ENCODE results near the gene NDUFA6. TPM values are rescaled to one million over a fixed set of nuclear protein-coding genes. Genes with fewer than 3 reads are reported as not detected.

Gene NDUFA6
- total and polyA plus RNA-seq, 2 of the 13 experiments (the other 11 are each of a cell fraction or from before 2014, with no cell fraction given) = 68.5 to 87.8 TPM

DNA sequence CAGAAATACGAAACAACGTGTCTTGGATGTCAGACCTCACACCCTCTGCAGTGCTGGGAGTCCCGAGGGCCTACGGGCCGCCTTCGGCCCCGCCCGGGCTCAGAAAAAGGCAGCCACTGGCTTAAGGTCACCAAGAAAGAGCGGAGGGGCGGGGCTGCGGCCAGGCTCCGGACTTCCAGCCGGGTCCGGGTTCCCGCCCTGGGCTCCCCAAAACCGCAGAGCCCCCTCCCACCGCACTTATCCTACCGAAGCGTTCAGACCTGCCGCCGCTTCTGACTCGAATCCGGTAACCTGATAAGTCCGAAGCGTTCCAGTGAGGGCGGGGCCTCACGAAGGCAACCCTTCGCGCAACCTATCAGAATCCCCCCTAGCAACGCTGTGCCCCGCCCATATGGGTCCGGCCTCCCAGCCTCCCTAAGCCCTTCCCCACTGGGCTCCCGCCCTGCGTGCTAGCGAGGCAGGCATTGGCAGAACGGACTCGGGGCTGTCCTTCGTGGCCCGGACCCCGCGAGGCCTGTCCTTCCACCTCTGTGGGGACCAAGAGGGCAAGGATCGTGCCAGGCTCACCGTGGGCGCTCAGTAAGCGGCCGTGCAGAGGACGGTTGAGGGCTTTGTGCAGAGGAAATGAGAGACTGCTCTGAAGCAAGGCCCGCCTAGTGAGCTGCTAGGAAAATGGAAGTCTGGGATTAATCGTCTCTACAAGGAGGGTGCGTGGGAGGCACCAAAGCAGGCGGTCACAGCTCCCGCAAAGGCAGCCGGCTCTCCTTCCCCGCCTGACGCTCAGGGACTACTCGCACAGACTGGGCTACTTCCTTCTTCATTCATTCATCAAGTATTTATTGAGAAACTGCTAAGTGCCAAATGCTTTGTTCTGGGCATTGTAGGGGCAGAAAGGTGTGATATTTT is 19.8 kb downstream of the NDUFA6 start, which contains the start of gene NAGA (continued):
- TF ChIP-seq ZNF703 (CRISPR knock-in tag; IDR thresholded peaks at IDR 0.05; ENCODE audit: borderline replicate concordance) (no peak), ZKSCAN5 (CRISPR knock-in tag; IDR thresholded peaks at IDR 0.05) (no peak; the same call in 1 of the 2 replicates), FOXA1 (IDR thresholded peaks at IDR 0.05) (no peak), FOXA1 (CRISPR knock-in tag; IDR thresholded peaks at IDR 0.05) (no peak), ZNF367 (CRISPR knock-in tag; IDR thresholded peaks at IDR 0.05; ENCODE audit: borderline replicate concordance) (no peak; the same call in 1 of the 2 replicates), ZNF260 (CRISPR knock-in tag; IDR thresholded peaks at IDR 0.05; ENCODE audit: borderline replicate concordance, low read depth) (no peak), MED8 (CRISPR knock-in tag; IDR thresholded peaks at IDR 0.05; ENCODE audit: insufficient replicate concordance) (peak; percentile 68), ZNF446 (CRISPR knock-in tag; IDR thresholded peaks at IDR 0.05) (no peak; the same call in 1 of the 2 replicates), ZNF274 (CRISPR knock-in tag; IDR thresholded peaks at IDR 0.05) (peak; percentile 89), ZNF572 (CRISPR knock-in tag; IDR thresholded peaks at IDR 0.05) (peak; percentile 59; the same call in 1 of the 2 replicates)
- TF ChIP-seq, protein P1, sequence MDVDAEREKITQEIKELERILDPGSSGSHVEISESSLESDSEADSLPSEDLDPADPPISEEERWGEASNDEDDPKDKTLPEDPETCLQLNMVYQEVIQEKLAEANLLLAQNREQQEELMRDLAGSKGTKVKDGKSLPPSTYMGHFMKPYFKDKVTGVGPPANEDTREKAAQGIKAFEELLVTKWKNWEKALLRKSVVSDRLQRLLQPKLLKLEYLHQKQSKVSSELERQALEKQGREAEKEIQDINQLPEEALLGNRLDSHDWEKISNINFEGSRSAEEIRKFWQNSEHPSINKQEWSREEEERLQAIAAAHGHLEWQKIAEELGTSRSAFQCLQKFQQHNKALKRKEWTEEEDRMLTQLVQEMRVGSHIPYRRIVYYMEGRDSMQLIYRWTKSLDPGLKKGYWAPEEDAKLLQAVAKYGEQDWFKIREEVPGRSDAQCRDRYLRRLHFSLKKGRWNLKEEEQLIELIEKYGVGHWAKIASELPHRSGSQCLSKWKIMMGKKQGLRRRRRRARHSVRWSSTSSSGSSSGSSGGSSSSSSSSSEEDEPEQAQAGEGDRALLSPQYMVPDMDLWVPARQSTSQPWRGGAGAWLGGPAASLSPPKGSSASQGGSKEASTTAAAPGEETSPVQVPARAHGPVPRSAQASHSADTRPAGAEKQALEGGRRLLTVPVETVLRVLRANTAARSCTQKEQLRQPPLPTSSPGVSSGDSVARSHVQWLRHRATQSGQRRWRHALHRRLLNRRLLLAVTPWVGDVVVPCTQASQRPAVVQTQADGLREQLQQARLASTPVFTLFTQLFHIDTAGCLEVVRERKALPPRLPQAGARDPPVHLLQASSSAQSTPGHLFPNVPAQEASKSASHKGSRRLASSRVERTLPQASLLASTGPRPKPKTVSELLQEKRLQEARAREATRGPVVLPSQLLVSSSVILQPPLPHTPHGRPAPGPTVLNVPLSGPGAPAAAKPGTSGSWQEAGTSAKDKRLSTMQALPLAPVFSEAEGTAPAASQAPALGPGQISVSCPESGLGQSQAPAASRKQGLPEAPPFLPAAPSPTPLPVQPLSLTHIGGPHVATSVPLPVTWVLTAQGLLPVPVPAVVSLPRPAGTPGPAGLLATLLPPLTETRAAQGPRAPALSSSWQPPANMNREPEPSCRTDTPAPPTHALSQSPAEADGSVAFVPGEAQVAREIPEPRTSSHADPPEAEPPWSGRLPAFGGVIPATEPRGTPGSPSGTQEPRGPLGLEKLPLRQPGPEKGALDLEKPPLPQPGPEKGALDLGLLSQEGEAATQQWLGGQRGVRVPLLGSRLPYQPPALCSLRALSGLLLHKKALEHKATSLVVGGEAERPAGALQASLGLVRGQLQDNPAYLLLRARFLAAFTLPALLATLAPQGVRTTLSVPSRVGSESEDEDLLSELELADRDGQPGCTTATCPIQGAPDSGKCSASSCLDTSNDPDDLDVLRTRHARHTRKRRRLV (CRISPR knock-in tag; IDR thresholded peaks at IDR 0.05) = peak; percentile 68; the same call in 1 of the 2 replicates
- TF ChIP-seq, protein P2, sequence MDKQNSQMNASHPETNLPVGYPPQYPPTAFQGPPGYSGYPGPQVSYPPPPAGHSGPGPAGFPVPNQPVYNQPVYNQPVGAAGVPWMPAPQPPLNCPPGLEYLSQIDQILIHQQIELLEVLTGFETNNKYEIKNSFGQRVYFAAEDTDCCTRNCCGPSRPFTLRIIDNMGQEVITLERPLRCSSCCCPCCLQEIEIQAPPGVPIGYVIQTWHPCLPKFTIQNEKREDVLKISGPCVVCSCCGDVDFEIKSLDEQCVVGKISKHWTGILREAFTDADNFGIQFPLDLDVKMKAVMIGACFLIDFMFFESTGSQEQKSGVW (CRISPR knock-in tag; IDR thresholded peaks at IDR 0.05; ENCODE audit: borderline replicate concordance) = no peak
- TF ChIP-seq, protein P3, sequence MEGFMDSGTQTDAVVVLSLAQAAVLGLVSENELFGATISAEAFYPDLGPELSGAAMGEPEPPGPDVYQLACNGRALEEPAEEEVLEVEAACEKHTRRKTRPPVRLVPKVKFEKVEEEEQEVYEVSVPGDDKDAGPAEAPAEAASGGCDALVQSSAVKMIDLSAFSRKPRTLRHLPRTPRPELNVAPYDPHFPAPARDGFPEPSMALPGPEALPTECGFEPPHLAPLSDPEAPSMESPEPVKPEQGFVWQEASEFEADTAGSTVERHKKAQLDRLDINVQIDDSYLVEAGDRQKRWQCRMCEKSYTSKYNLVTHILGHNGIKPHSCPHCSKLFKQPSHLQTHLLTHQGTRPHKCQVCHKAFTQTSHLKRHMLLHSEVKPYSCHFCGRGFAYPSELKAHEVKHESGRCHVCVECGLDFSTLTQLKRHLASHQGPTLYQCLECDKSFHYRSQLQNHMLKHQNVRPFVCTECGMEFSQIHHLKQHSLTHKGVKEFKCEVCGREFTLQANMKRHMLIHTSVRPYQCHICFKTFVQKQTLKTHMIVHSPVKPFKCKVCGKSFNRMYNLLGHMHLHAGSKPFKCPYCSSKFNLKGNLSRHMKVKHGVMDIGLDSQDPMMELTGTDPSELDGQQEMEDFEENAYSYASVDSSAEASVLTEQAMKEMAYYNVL (CRISPR knock-in tag; IDR thresholded peaks at IDR 0.05; ENCODE audit: borderline replicate concordance) = peak; percentile 68; the same call in 1 of the 2 replicates
- TF ChIP-seq, protein P4, sequence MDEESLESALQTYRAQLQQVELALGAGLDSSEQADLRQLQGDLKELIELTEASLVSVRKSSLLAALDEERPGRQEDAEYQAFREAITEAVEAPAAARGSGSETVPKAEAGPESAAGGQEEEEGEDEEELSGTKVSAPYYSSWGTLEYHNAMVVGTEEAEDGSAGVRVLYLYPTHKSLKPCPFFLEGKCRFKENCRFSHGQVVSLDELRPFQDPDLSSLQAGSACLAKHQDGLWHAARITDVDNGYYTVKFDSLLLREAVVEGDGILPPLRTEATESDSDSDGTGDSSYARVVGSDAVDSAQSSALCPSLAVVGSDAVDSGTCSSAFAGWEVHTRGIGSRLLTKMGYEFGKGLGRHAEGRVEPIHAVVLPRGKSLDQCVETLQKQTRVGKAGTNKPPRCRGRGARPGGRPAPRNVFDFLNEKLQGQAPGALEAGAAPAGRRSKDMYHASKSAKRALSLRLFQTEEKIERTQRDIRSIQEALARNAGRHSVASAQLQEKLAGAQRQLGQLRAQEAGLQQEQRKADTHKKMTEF (CRISPR knock-in tag; IDR thresholded peaks at IDR 0.05) = peak; percentile 56; the same call in 1 of the 2 replicates
- TF ChIP-seq, protein P5, sequence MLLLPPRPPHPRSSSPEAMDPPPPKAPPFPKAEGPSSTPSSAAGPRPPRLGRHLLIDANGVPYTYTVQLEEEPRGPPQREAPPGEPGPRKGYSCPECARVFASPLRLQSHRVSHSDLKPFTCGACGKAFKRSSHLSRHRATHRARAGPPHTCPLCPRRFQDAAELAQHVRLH (CRISPR knock-in tag; IDR thresholded peaks at IDR 0.05; ENCODE audit: borderline replicate concordance, low read depth) = peak; percentile 59; the same call in 1 of the 2 replicates
- TF ChIP-seq, protein P6, sequence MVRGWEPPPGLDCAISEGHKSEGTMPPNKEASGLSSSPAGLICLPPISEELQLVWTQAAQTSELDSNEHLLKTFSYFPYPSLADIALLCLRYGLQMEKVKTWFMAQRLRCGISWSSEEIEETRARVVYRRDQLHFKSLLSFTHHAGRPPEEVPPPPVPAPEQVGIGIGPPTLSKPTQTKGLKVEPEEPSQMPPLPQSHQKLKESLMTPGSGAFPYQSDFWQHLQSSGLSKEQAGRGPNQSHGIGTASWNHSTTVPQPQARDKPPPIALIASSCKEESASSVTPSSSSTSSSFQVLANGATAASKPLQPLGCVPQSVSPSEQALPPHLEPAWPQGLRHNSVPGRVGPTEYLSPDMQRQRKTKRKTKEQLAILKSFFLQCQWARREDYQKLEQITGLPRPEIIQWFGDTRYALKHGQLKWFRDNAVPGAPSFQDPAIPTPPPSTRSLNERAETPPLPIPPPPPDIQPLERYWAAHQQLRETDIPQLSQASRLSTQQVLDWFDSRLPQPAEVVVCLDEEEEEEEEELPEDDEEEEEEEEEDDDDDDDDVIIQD (CRISPR knock-in tag; IDR thresholded peaks at IDR 0.05; ENCODE audit: low read depth) = peak; percentile 60; the same call in 1 of the 2 replicates

Data from HepG2 (cell line).